HG03095 (cell line): ENCODE data around the gene ANKK1.

Source experiments
- ATAC-seq: cut with Tn5 transposase; IDR thresholded peaks from one replicate; pipeline ENCODE4 v1.9.1; 2021; ENCODE audit warnings: moderate library complexity; ENCODE audit not compliant: unreplicated experiment

ANKK1 gene

GRCh38 chr11:113387605-113388211, at the start of gene ANKK1:
TSS of gene ANKK1 (plus strand) at chr11:113387779. CDS start at chr11:113387885, 106 bp downstream.
- no peak for ATAC-seq

GRCh38 chr11:113338730-113339129, 48.8 kb upstream of the ANKK1 start:
- no peak for ATAC-seq

GRCh38 chr11:113339929-113340589, 47.5 kb upstream of the ANKK1 start:
- ATAC-seq = no peak

- ATAC-seq = no peak
These were observed 46.0 kb upstream of the ANKK1 start for GRCh38 chr11:113341388-113342165.

- no peak for ATAC-seq
These were observed 41.6 kb upstream of the ANKK1 start for GRCh38 chr11:113345978-113346377.

- no peak for ATAC-seq
These were observed 38.1 kb upstream of the ANKK1 start for GRCh38 chr11:113349528-113349927.

GRCh38 chr11:113350336-113351067, 37.1 kb upstream of the ANKK1 start:
- no peak for ATAC-seq

- no peak for ATAC-seq
These were observed 36.5 kb upstream of the ANKK1 start for GRCh38 chr11:113351068-113351450.

GRCh38 chr11:113351480-113351879, 36.1 kb upstream of the ANKK1 start:
- no peak for ATAC-seq

- no peak for ATAC-seq
These were observed 31.4 kb upstream of the ANKK1 start for GRCh38 chr11:113356203-113356602.

GRCh38 chr11:113363406-113363805, 24.2 kb upstream of the ANKK1 start:
- no peak for ATAC-seq

- no peak for ATAC-seq
These were observed 23.5 kb upstream of the ANKK1 start for GRCh38 chr11:113363996-113364641.

- ATAC-seq = no peak
These were observed 21.7 kb upstream of the ANKK1 start for GRCh38 chr11:113365895-113366294.

- no peak for ATAC-seq
These were observed 18.2 kb upstream of the ANKK1 start for GRCh38 chr11:113369411-113369810.

GRCh38 chr11:113370634-113371033, 16.9 kb upstream of the ANKK1 start:
- ATAC-seq = no peak

- no peak for ATAC-seq
These were observed 15.3 kb upstream of the ANKK1 start for GRCh38 chr11:113372309-113372708.

GRCh38 chr11:113373306-113373705, 14.3 kb upstream of the ANKK1 start:
- no peak for ATAC-seq

- no peak for ATAC-seq
These were observed 13.5 kb upstream of the ANKK1 start for GRCh38 chr11:113373981-113374560.

- ATAC-seq = no peak
These were observed 12.2 kb upstream of the ANKK1 start for GRCh38 chr11:113375402-113375801.

GRCh38 chr11:113376156-113376555, 11.4 kb upstream of the ANKK1 start:
- no peak for ATAC-seq
